Fibroblast of lung (primary cell): ENCODE data around the gene TRPM6. TPM values are rescaled to one million over a fixed set of nuclear protein-coding genes. Genes with fewer than 3 reads are reported as not detected.
A peak's percentile ranks its signal among the peaks of the same experiment; 100 is the strongest.

Source experiments
- DNase-seq, 2 donors: peaks; one replicate each; pipeline versions ENCODE4 v3.0.0 to v3.0.0-alpha.2; 2010; ENCODE audit warnings: low read depth in 2 of 2
- H2AFZ ChIP-seq: 2 replicates; pipeline ENCODE4 v1.5.1; 2012; ENCODE audit warnings: low read length, control low read depth, inconsistent platforms
- H3K27ac ChIP-seq: 2 replicates; pipeline ENCODE4 v1.5.1; 2011; ENCODE audit warnings: low read length, control low read depth; ENCODE audit not compliant: insufficient read depth
- H3K27me3 ChIP-seq: 2 replicates; pipeline ENCODE4 v1.5.1; 2011; ENCODE audit warnings: mild to moderate bottlenecking, low read length; ENCODE audit not compliant: control insufficient read depth, insufficient read depth
- H3K36me3 ChIP-seq: 2 replicates; pipeline ENCODE4 v1.5.1; 2011; ENCODE audit warnings: low read length; ENCODE audit not compliant: control insufficient read depth, insufficient read depth
- H3K4me1 ChIP-seq: 2 replicates; pipeline ENCODE4 v1.5.1; 2011; ENCODE audit warnings: low read length; ENCODE audit not compliant: control insufficient read depth, insufficient read depth; ENCODE audit errors: extremely low read depth
- H3K4me2 ChIP-seq: 2 replicates; pipeline ENCODE4 v1.5.1; 2011; ENCODE audit warnings: low read length, control low read depth; ENCODE audit not compliant: insufficient read depth; ENCODE audit errors: extremely low read depth
- H3K4me3 ChIP-seq, 4 experiments: fragments of 200-600 bp in 1 of 4; sonication (generic) in 1 of 4; replicated peaks in 1 of 4; 2 replicates each; pipeline ENCODE4 v1.5.1; 2011 to 2016; ENCODE audit warnings: low read length in 4 of 4, low read depth in 3 of 4, mild to moderate bottlenecking in 3 of 4, control low read depth in 2 of 4, inconsistent platforms in 1 of 4, mixed read lengths in 1 of 4; ENCODE audit not compliant: insufficient read depth in 1 of 4; ENCODE audit errors: control extremely low read depth in 1 of 4
- H3K79me2 ChIP-seq: 2 replicates; pipeline ENCODE4 v1.5.1; 2012; ENCODE audit warnings: mild to moderate bottlenecking, low read length, inconsistent platforms; ENCODE audit not compliant: control insufficient read depth, insufficient read depth
- H3K9ac ChIP-seq: 2 replicates; pipeline ENCODE4 v1.5.1; 2011; ENCODE audit warnings: mild to moderate bottlenecking, low read length, control low read depth; ENCODE audit not compliant: insufficient read depth
- H3K9me3 ChIP-seq: 2 replicates; pipeline ENCODE4 v1.5.1; 2012; ENCODE audit warnings: low read depth, low read length; ENCODE audit not compliant: control insufficient read depth, insufficient read depth
- H4K20me1 ChIP-seq: 2 replicates; pipeline ENCODE4 v1.5.1; 2011; ENCODE audit warnings: low read length; ENCODE audit not compliant: control insufficient read depth, insufficient read depth; ENCODE audit errors: extremely low read depth
- CTCF ChIP-seq, 2 donors: IDR thresholded peaks in 1 of 2; conservative IDR thresholded peaks in 1 of 2; 1 replicate in 1 of 2; 2 replicates in 1 of 2; pipeline ENCODE4 v1.5.1; 2011 to 2012; ENCODE audit warnings: low read length in 2 of 2, control low read depth in 1 of 2, inconsistent platforms in 1 of 2, low read depth in 1 of 2, mild to moderate bottlenecking in 1 of 2
- EZH2 ChIP-seq: IDR thresholded peaks from 2 replicates; pipeline ENCODE4 v1.5.1; 2012; ENCODE audit warnings: low read length, control low read depth, mild to moderate bottlenecking; ENCODE audit errors: missing control alignments
- polyA plus RNA-seq, 2 donors: library from polyadenylated mRNA; depleted of rRNA in 1 of 2; stranded (reverse) in 1 of 2; unstranded in 1 of 2; fragments of >200 nt; gene quantifications; 2 replicates each; pipeline ENCODE4 v1.2.1, GENCODE V29; 2011 to 2012; ENCODE audit warnings: missing spikeins in 1 of 2
- total RNA-seq: library from RNA; depleted of rRNA; stranded (reverse); fragments of >200 nt; gene quantifications from 2 replicates; pipeline ENCODE4 v1.2.1, GENCODE V29; 2014

The TRPM6 gene
- total and polyA plus RNA-seq, 2 donors (not counting 1 experiment from before 2014, with no cell fraction given), result under 0.01 to 0.02 TPM

- H3K4me2 ChIP-seq, result no peak overlapping the region
- no peaks in the 10 kb centered on the region for H3K36me3 ChIP-seq
- no peak overlapping the region for H3K27ac ChIP-seq
- H3K4me1 ChIP-seq, result peaks cover 2% of the 10 kb centered on the region
- H3K4me3 ChIP-seq, result no peak overlapping the region
- no peak overlapping the region for H2AFZ ChIP-seq
- no peaks in the 10 kb centered on the region for H4K20me1 ChIP-seq
- no peak overlapping the region for H3K9ac ChIP-seq
- H3K27me3 ChIP-seq, result no peaks in the 10 kb centered on the region
- H3K79me2 ChIP-seq, result no peaks in the 10 kb centered on the region
- no peaks in the 10 kb centered on the region for H3K9me3 ChIP-seq
- TF ChIP-seq CTCF (conservative IDR thresholded peaks at IDR 0.05 in 1 of 2, IDR thresholded peaks at IDR 0.05 in 1 of 2; ENCODE audit: low read depth in 1 of 2, low read length in 2 of 2), result no peak
- no peak for TF ChIP-seq EZH2
- peak; percentile 92 to 96 for DNase-seq
Observed at GRCh38 chr9:74760031-74760700, 127.6 kb downstream of the TRPM6 start.

- Histone ChIP-seq H3K9me3 (no peaks in the 10 kb centered on the region), H3K4me1 (peaks cover 2% of the 10 kb centered on the region), H3K4me2 (no peak overlapping the region), H3K79me2 (no peaks in the 10 kb centered on the region), H3K4me3 (no peak overlapping the region), H3K9ac (no peak overlapping the region), H3K27ac (no peak overlapping the region), H3K36me3 (no peaks in the 10 kb centered on the region), H2AFZ (no peak overlapping the region), H4K20me1 (no peaks in the 10 kb centered on the region), H3K27me3 (no peaks in the 10 kb centered on the region)
- TF ChIP-seq CTCF (conservative IDR thresholded peaks at IDR 0.05 in 1 of 2, IDR thresholded peaks at IDR 0.05 in 1 of 2; ENCODE audit: low read depth in 1 of 2, low read length in 2 of 2) (no peak), EZH2 (no peak)
- peak in 1 of 2 donors; percentile 18 for DNase-seq
Observed at GRCh38 chr9:74755999-74756398, 131.7 kb downstream of the TRPM6 start.

- Histone ChIP-seq H3K27ac (no peak overlapping the region), H3K4me3 (no peak overlapping the region), H2AFZ (no peak overlapping the region), H3K4me2 (no peak overlapping the region), H3K4me1 (no peaks in the 10 kb centered on the region), H3K36me3 (no peaks in the 10 kb centered on the region), H3K9ac (no peak overlapping the region), H3K27me3 (no peaks in the 10 kb centered on the region), H3K79me2 (no peaks in the 10 kb centered on the region), H4K20me1 (no peaks in the 10 kb centered on the region), H3K9me3 (no peaks in the 10 kb centered on the region)
- DNase-seq, result no peak
- TF ChIP-seq CTCF (conservative IDR thresholded peaks at IDR 0.05 in 1 of 2, IDR thresholded peaks at IDR 0.05 in 1 of 2; ENCODE audit: low read depth in 1 of 2, low read length in 2 of 2), result no peak
- TF ChIP-seq EZH2, result no peak
Observed at GRCh38 chr9:74755355-74755754, 132.4 kb downstream of the TRPM6 start.
